ENCODE results near the gene CUL4B. TPM values are rescaled to one million over a fixed set of nuclear protein-coding genes. Genes with fewer than 3 reads are reported as not detected.

The CUL4B gene
- total and polyA plus RNA-seq, 2 experiments from 2014 or later: 12.7 to 42.9 TPM

DNA sequence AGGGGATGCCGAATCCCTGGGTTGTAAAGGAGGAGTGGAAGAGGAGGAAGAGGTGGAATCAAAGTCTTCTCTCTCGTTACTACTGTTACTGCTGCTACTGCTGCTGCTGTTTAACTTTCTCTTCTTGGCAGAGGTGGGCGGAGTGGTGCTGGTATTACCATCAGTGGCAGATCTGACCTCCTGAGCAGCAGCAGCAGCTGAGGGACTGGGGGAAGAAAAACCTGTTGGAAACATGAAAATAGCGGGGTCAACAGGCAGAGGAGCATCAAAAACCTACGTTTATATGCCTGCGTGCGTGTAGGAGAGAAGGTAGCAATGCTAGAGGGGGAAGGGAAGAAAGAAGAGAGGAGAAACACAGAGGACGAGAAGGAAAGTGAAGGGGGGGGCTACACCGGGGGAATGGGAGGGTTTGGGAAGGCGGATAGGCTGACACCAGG is 339 bp downstream of the CUL4B start:
- Mint-ChIP-seq H3K36me3 (ENCODE audit: low read depth) (peaks cover 12% of the 10 kb centered on the region; the same call in 2 of the 3 replicates), H3K27me3 (ENCODE audit: insufficient read depth, low read depth, poor library complexity) (peaks cover 7% of the 10 kb centered on the region), H3K4me1 (peaks cover 5% of the 10 kb centered on the region), H3K4me3 (peak overlapping the region; percentile 92), H3K27ac (peak overlapping the region; percentile 96), H3K9me3 (no peaks in the 10 kb centered on the region)
- H3K4me3 ChIP-seq: peak overlapping the region; percentile 80
- 0 out of 2 replicates have a peak overlapping the region, but pooled peaks have one; percentile 43 for H2AFZ ChIP-seq
- H3K27ac ChIP-seq (ENCODE audit: low read depth): peak overlapping the region; percentile 98
- no peaks in the 10 kb centered on the region for H3F3A ChIP-seq (replicated peaks; ENCODE audit: low read depth)
- H3K4me2 ChIP-seq: peak overlapping the region; percentile 86
- peaks cover 6% of the 10 kb centered on the region for H3K4me1 ChIP-seq (ENCODE audit: insufficient read depth)
- peak; percentile 28 for ATAC-seq
- DNase-seq (ENCODE audit: low spot score): no peak
- H3K79me2 ChIP-seq (replicated peaks; ENCODE audit: insufficient read depth): peaks cover 22% of the 10 kb centered on the region
- H3K27me3 ChIP-seq (ENCODE audit: insufficient read depth): no peaks in the 10 kb centered on the region
- TF ChIP-seq ZNF331 (CRISPR knock-in tag; IDR thresholded peaks at IDR 0.05; ENCODE audit: low read depth): no peak
- H3K9me2 ChIP-seq (ENCODE audit: insufficient read depth): no peaks in the 10 kb centered on the region
- H4K20me1 ChIP-seq (replicated peaks; ENCODE audit: insufficient read depth): no peaks in the 10 kb centered on the region
- no peaks in the 10 kb centered on the region for H3K36me3 ChIP-seq (ENCODE audit: insufficient read depth)

DNA sequence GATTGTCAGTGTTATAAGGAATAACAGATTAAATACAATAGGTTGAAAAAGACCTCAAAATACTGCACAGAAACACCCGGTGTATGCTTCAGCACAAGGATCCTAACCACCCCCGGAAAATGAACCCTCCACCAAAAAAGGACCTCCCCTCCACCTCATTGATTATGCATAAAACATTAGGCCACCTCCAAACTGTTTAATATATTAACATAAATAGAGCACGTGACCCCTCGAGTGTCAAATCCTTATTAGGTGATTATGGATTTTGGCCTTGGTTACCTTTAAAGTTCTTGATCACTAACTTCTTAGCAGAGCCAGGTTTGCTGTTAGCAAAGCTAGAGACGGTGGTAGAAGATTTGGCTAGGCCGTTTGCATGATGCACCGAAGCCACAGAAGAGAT is 958 bp downstream of the CUL4B start:
- Histone ChIP-seq H3F3A (replicated peaks; ENCODE audit: low read depth) (no peaks in the 10 kb centered on the region), H4K20me1 (replicated peaks; ENCODE audit: insufficient read depth) (no peaks in the 10 kb centered on the region), H3K36me3 (ENCODE audit: insufficient read depth) (no peaks in the 10 kb centered on the region), H3K79me2 (replicated peaks; ENCODE audit: insufficient read depth) (peaks cover 22% of the 10 kb centered on the region), H2AFZ (0 out of 2 replicates have a peak overlapping the region, but pooled peaks have one; percentile 43), H3K4me1 (ENCODE audit: insufficient read depth) (peaks cover 6% of the 10 kb centered on the region), H3K9me2 (ENCODE audit: insufficient read depth) (no peaks in the 10 kb centered on the region), H3K27ac (ENCODE audit: low read depth) (peak overlapping the region; percentile 98), H3K4me2 (peak overlapping the region; percentile 86), H3K4me3 (peak overlapping the region; percentile 80), H3K27me3 (ENCODE audit: insufficient read depth) (no peaks in the 10 kb centered on the region)
- peak overlapping the region; percentile 96 for H3K27ac Mint-ChIP-seq
- H3K4me1 Mint-ChIP-seq: peaks cover 5% of the 10 kb centered on the region
- H3K9me3 Mint-ChIP-seq: no peaks in the 10 kb centered on the region
- DNase-seq (ENCODE audit: low spot score) (no peak), ATAC-seq (no peak)
- peaks cover 7% of the 10 kb centered on the region for H3K27me3 Mint-ChIP-seq (ENCODE audit: insufficient read depth, low read depth, poor library complexity)
- H3K36me3 Mint-ChIP-seq (ENCODE audit: low read depth): peaks cover 12% of the 10 kb centered on the region; the same call in 2 of the 3 replicates
- H3K4me3 Mint-ChIP-seq: peak overlapping the region; percentile 92
- no peak for TF ChIP-seq NANOG (IDR thresholded peaks at IDR 0.05; ENCODE audit: borderline replicate concordance)
- TF ChIP-seq ETS1 (IDR thresholded peaks at IDR 0.05): no peak
- TF ChIP-seq STAT1 (IDR thresholded peaks at IDR 0.05; ENCODE audit: unreplicated experiment): no peak
- no peak for TF ChIP-seq ZNF331 (CRISPR knock-in tag; IDR thresholded peaks at IDR 0.05; ENCODE audit: low read depth)
- TF ChIP-seq, protein P1, sequence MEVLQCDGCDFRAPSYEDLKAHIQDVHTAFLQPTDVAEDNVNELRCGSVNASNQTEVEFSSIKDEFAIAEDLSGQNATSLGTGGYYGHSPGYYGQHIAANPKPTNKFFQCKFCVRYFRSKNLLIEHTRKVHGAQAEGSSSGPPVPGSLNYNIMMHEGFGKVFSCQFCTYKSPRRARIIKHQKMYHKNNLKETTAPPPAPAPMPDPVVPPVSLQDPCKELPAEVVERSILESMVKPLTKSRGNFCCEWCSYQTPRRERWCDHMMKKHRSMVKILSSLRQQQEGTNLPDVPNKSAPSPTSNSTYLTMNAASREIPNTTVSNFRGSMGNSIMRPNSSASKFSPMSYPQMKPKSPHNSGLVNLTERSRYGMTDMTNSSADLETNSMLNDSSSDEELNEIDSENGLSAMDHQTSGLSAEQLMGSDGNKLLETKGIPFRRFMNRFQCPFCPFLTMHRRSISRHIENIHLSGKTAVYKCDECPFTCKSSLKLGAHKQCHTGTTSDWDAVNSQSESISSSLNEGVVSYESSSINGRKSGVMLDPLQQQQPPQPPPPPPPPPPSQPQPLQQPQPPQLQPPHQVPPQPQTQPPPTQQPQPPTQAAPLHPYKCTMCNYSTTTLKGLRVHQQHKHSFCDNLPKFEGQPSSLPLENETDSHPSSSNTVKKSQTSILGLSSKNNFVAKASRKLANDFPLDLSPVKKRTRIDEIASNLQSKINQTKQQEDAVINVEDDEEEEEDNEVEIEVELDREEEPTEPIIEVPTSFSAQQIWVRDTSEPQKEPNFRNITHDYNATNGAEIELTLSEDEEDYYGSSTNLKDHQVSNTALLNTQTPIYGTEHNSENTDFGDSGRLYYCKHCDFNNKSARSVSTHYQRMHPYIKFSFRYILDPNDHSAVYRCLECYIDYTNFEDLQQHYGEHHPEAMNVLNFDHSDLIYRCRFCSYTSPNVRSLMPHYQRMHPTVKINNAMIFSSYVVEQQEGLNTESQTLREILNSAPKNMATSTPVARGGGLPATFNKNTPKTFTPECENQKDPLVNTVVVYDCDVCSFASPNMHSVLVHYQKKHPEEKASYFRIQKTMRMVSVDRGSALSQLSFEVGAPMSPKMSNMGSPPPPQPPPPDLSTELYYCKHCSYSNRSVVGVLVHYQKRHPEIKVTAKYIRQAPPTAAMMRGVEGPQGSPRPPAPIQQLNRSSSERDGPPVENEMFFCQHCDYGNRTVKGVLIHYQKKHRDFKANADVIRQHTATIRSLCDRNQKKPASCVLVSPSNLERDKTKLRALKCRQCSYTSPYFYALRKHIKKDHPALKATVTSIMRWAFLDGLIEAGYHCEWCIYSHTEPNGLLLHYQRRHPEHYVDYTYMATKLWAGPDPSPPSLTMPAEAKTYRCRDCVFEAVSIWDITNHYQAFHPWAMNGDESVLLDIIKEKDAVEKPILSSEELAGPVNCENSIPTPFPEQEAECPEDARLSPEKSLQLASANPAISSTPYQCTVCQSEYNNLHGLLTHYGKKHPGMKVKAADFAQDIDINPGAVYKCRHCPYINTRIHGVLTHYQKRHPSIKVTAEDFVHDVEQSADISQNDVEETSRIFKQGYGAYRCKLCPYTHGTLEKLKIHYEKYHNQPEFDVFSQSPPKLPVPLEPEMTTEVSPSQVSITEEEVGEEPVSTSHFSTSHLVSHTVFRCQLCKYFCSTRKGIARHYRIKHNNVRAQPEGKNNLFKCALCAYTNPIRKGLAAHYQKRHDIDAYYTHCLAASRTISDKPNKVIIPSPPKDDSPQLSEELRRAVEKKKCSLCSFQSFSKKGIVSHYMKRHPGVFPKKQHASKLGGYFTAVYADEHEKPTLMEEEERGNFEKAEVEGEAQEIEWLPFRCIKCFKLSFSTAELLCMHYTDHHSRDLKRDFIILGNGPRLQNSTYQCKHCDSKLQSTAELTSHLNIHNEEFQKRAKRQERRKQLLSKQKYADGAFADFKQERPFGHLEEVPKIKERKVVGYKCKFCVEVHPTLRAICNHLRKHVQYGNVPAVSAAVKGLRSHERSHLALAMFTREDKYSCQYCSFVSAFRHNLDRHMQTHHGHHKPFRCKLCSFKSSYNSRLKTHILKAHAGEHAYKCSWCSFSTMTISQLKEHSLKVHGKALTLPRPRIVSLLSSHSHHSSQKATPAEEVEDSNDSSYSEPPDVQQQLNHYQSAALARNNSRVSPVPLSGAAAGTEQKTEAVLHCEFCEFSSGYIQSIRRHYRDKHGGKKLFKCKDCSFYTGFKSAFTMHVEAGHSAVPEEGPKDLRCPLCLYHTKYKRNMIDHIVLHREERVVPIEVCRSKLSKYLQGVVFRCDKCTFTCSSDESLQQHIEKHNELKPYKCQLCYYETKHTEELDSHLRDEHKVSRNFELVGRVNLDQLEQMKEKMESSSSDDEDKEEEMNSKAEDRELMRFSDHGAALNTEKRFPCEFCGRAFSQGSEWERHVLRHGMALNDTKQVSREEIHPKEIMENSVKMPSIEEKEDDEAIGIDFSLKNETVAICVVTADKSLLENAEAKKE (CRISPR knock-in tag; IDR thresholded peaks at IDR 0.05): no peak

All from GM23338 (cell line).